DND-41 (cell line): ENCODE measurements around the gene ADAM33.

ENCODE experiments used
- CTCF ChIP-seq: IDR thresholded peaks from 2 replicates; pipeline ENCODE4 v1.5.1; 2012; ENCODE audit warnings: borderline replicate concordance, low read length, moderate library complexity, mild to moderate bottlenecking; ENCODE audit not compliant: poor library complexity, severe bottlenecking; ENCODE audit errors: extremely low read depth
- EZH2 ChIP-seq: IDR thresholded peaks from 3 replicates; pipeline ENCODE4 v1.6.1; 2012; ENCODE audit warnings: borderline replicate concordance, low read depth, mild to moderate bottlenecking, moderate library complexity, low read length, inconsistent platforms; ENCODE audit not compliant: severe bottlenecking

- TF ChIP-seq CTCF (no peak), EZH2 (no peak)
Measured at GRCh38 chr20:3714092-3714491, 32.3 kb upstream of the ADAM33 start.
